ENCODE measurements around the gene CACNA2D3.

Gene CACNA2D3

DNA sequence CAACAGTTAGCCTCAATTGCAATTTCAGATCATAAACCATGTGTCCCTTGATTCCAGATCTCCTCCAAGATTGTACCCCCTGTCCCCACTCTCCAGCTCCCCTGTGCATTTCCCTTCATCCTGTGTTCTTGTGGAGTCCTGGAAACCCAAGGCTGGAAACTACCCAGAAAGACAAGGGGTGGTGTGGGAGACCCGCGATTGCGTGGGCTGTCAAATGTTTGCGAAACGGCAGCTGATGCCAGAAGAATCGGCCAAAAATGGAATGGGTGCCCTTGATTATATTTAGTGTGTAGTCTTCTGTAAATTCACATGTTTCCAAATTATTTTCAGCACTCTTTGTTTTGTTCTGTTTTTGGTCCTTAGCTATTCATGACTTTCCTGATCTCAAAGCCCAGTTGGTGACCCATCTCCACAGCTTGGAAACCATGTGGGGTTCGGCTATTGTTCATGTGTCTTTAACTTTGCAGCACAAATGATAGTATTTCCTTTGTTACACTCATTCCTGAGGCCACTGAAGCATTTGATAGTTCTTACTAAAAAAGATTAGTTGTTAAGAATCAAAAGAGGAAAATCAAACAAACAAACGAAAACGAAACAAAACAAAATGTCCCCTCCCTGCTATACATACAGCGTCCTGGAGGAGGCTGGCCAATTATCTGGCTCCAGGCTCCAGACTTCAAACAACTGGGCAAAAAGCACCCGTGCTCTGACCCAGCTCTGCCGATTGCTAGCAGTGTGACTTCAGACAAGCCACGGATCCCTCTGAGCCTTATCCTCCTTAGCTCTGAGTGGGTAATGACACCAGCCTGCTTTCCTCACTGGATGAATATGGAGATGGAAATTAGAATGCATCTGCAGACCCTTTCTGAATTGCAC is 120.9 kb downstream of the CACNA2D3 start:
- no peak overlapping the region for H3K27ac ChIP-seq (ENCODE audit: low read depth, low read length)
- no peak overlapping the region for H3K4me3 ChIP-seq (ENCODE audit: low read depth, low read length)
- H3K27me3 ChIP-seq (ENCODE audit: control insufficient read depth, insufficient read depth, low read length): no peaks in the 10 kb centered on the region
- H3K36me3 ChIP-seq (ENCODE audit: control insufficient read depth, insufficient read depth, low read length): no peaks in the 10 kb centered on the region
- no peak overlapping the region for H3K9ac ChIP-seq (ENCODE audit: low read depth, low read length)
- peaks cover 7% of the 10 kb centered on the region for H3K4me1 ChIP-seq (ENCODE audit: control insufficient read depth, insufficient read depth, low read length)
- no peaks in the 10 kb centered on the region for H3K9me3 ChIP-seq (ENCODE audit: control insufficient read depth, insufficient read depth, low read length)

DNA sequence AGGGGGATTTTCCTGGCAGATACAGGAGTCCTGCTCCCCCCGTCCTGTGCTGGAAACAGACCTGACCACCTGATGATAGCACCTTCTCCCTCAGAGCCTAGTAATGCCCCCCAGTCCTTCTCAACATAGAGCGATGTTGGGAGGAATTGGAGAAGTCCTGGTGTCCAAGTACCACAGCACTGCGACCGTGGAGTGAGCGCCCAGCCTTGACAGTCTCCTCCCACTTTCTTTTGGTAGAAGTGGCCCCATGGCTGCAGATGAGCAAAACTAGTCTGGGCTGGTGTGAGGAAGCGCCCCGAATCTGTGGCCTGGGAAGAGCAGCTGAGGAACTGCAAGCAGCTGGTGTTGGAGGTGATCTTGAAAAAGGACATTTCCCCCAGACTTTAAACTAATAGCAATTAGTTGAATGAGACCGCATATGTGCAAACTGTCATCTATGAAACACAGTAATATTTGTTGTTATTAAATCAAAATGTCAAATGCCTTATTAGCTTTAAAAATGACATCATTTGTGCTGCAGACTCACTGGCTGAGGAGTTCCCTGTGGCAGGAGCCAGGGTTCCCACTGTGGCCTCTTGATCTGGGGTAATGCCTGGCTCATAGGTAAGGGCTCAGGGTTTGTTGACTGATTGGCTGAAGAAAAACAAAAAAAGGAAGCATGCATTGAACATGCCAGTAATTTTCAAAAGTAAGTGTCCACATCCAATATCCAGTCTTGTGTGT is 121.8 kb downstream of the CACNA2D3 start:
- H3K9ac ChIP-seq (ENCODE audit: low read depth, low read length): no peak overlapping the region
- H3K4me1 ChIP-seq (ENCODE audit: control insufficient read depth, insufficient read depth, low read length): peaks cover 7% of the 10 kb centered on the region
- no peaks in the 10 kb centered on the region for H3K36me3 ChIP-seq (ENCODE audit: control insufficient read depth, insufficient read depth, low read length)
- H3K9me3 ChIP-seq (ENCODE audit: control insufficient read depth, insufficient read depth, low read length): no peaks in the 10 kb centered on the region
- no peak overlapping the region for H3K27ac ChIP-seq (ENCODE audit: low read depth, low read length)
- no peaks in the 10 kb centered on the region for H3K27me3 ChIP-seq (ENCODE audit: control insufficient read depth, insufficient read depth, low read length)
- no peak overlapping the region for H3K4me3 ChIP-seq (ENCODE audit: low read depth, low read length)

DNA sequence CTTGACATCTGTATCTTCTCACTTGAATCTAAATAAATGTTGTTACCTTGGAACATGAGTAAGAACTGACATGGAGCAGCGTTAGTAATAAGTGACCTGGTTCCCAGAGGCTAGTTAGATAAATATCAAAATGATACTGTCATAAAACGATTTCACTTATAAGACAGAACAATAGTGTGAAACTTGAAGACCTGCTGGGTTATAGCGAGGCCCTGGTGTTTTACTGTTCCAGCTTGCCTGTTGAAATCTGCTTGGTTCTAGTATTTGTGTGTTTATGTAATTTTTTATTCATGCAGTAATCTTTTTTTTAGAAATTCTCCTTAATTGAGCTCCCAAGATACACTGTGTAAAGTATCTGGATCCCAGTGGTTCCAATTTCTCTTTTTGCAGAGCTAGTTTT is 129.4 kb downstream of the CACNA2D3 start:
- Histone ChIP-seq H3K4me1 (ENCODE audit: control insufficient read depth, insufficient read depth, low read length) (no peaks in the 10 kb centered on the region), H3K9ac (ENCODE audit: low read depth, low read length) (no peak overlapping the region), H3K27ac (ENCODE audit: low read depth, low read length) (no peak overlapping the region), H3K4me3 (ENCODE audit: low read depth, low read length) (no peak overlapping the region), H3K9me3 (ENCODE audit: control insufficient read depth, insufficient read depth, low read length) (no peaks in the 10 kb centered on the region), H3K36me3 (ENCODE audit: control insufficient read depth, insufficient read depth, low read length) (no peaks in the 10 kb centered on the region), H3K27me3 (ENCODE audit: control insufficient read depth, insufficient read depth, low read length) (no peaks in the 10 kb centered on the region)

DNA sequence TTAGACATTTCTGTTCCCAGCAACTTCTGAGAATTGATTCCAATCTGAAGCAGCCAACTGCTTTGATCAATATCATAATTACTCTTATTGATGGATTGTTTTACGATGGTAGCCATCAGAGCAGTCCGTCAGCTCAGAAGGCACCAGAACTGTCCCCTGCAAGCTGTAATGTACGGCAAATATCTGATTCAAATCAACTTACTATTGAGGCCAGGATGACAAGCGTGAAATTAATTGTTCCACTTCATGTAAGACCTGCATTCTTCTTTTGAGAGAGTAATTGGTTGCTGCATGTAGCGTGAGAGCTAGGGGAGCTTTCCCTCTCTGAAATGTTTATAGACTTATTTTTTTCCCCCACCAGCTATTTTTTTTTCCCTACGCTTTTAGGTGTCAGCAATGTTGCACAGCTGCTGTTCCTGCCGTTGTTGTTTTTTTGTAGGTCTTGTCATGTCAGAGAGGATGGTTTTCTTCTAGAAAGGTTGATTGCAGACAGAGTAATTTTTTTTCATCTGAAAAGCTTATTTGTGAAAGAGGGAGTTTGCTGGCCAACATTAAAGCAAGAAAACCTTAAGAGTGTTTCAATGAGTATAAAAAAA is 134.9 kb downstream of the CACNA2D3 start:
- Histone ChIP-seq H3K36me3 (ENCODE audit: control insufficient read depth, insufficient read depth, low read length) (no peaks in the 10 kb centered on the region), H3K27ac (ENCODE audit: low read depth, low read length) (no peak overlapping the region), H3K27me3 (ENCODE audit: control insufficient read depth, insufficient read depth, low read length) (no peaks in the 10 kb centered on the region), H3K9me3 (ENCODE audit: control insufficient read depth, insufficient read depth, low read length) (no peaks in the 10 kb centered on the region), H3K4me1 (ENCODE audit: control insufficient read depth, insufficient read depth, low read length) (no peaks in the 10 kb centered on the region), H3K4me3 (ENCODE audit: low read depth, low read length) (no peak overlapping the region), H3K9ac (ENCODE audit: low read depth, low read length) (no peak overlapping the region)

DNA sequence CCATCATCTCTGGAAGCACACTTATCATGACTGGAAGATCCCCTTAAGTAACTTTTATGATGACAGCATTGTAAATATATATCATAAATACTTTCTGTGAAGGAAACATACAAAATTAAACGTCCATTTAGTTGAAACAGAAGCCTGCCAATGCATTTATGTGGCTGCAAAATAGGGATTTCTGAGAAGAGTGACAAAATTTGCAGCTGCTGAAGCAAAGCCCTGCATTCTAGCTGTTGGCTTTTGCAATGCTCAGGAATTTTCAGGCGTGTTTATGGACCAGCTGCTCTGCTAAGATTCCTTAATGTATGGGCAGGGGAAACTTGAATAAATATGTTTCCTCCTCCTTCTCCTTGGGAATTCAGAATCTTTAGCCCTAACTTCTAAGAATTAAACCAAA is 137.3 kb downstream of the CACNA2D3 start:
- Histone ChIP-seq H3K27me3 (ENCODE audit: control insufficient read depth, insufficient read depth, low read length) (no peaks in the 10 kb centered on the region), H3K27ac (ENCODE audit: low read depth, low read length) (no peak overlapping the region), H3K9ac (ENCODE audit: low read depth, low read length) (no peak overlapping the region), H3K9me3 (ENCODE audit: control insufficient read depth, insufficient read depth, low read length) (no peaks in the 10 kb centered on the region), H3K4me3 (ENCODE audit: low read depth, low read length) (no peak overlapping the region), H3K36me3 (ENCODE audit: control insufficient read depth, insufficient read depth, low read length) (no peaks in the 10 kb centered on the region), H3K4me1 (ENCODE audit: control insufficient read depth, insufficient read depth, low read length) (no peaks in the 10 kb centered on the region)

DNA sequence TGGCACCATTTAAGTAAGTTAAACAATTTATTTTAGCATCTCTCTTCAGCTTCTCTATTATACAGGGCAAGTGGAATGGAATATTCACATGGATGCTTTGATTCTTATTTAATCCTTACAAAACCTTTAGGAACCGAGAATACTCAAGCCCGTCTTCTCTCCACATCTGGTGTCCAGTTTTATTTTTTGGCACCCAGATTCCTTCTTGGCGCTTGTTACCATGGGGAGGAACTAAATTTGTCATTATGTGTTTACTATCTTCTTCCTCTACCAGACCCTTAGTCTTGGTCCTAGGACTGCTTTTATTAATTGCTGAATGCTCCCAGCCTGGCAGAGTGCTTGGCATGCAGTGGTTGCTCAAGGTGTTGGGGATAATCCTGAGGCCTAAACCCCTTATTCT is 138.8 kb downstream of the CACNA2D3 start:
- Histone ChIP-seq H3K27ac (ENCODE audit: low read depth, low read length) (no peak overlapping the region), H3K9me3 (ENCODE audit: control insufficient read depth, insufficient read depth, low read length) (no peaks in the 10 kb centered on the region), H3K9ac (ENCODE audit: low read depth, low read length) (no peak overlapping the region), H3K27me3 (ENCODE audit: control insufficient read depth, insufficient read depth, low read length) (no peaks in the 10 kb centered on the region), H3K36me3 (ENCODE audit: control insufficient read depth, insufficient read depth, low read length) (no peaks in the 10 kb centered on the region), H3K4me3 (ENCODE audit: low read depth, low read length) (no peak overlapping the region), H3K4me1 (ENCODE audit: control insufficient read depth, insufficient read depth, low read length) (no peaks in the 10 kb centered on the region)

DNA sequence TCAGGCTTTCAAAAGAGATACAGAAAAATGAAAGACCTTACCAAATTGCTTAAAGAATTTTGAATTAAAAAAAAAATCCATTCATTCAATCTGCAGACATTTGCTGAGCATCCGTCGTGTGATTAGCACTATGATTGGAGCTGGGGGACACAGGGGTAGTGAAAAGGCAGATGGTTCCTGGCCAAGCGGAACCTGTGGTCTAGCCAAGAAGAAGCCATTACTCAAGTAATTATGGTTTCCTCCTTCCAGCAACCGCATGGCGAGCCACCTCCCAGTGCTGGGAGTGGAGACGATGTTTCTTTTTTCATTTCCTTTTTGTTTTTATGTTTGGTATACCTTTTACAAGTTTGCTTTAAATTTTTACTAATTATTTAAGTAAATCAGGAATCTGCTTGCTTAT is 140.2 kb downstream of the CACNA2D3 start:
- Histone ChIP-seq H3K4me1 (ENCODE audit: control insufficient read depth, insufficient read depth, low read length) (no peaks in the 10 kb centered on the region), H3K9me3 (ENCODE audit: control insufficient read depth, insufficient read depth, low read length) (no peaks in the 10 kb centered on the region), H3K27me3 (ENCODE audit: control insufficient read depth, insufficient read depth, low read length) (no peaks in the 10 kb centered on the region), H3K9ac (ENCODE audit: low read depth, low read length) (no peak overlapping the region), H3K27ac (ENCODE audit: low read depth, low read length) (no peak overlapping the region), H3K4me3 (ENCODE audit: low read depth, low read length) (no peak overlapping the region), H3K36me3 (ENCODE audit: control insufficient read depth, insufficient read depth, low read length) (no peaks in the 10 kb centered on the region)

DNA sequence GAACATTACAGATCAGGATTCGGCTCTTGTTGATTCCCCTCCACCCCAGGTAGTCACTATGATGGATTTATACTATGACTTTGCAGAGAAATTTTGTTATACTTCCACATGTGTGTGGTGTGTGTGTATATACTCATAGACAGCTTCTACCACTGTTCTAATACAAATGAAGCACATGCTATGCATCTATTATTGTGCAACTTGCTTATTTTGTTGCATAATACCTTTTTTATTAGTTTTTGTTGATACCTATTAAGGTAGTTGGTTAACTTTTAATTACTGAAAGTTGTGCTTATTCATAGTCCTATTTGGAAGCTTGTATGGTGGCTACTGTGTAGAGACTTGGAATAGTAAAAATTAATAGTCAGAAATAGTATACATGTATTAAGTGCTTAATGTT is 140.6 kb downstream of the CACNA2D3 start:
- no peak overlapping the region for H3K4me3 ChIP-seq (ENCODE audit: low read depth, low read length)
- no peaks in the 10 kb centered on the region for H3K36me3 ChIP-seq (ENCODE audit: control insufficient read depth, insufficient read depth, low read length)
- no peaks in the 10 kb centered on the region for H3K27me3 ChIP-seq (ENCODE audit: control insufficient read depth, insufficient read depth, low read length)
- no peaks in the 10 kb centered on the region for H3K4me1 ChIP-seq (ENCODE audit: control insufficient read depth, insufficient read depth, low read length)
- no peak overlapping the region for H3K9ac ChIP-seq (ENCODE audit: low read depth, low read length)
- H3K27ac ChIP-seq (ENCODE audit: low read depth, low read length): no peak overlapping the region
- no peaks in the 10 kb centered on the region for H3K9me3 ChIP-seq (ENCODE audit: control insufficient read depth, insufficient read depth, low read length)

DNA sequence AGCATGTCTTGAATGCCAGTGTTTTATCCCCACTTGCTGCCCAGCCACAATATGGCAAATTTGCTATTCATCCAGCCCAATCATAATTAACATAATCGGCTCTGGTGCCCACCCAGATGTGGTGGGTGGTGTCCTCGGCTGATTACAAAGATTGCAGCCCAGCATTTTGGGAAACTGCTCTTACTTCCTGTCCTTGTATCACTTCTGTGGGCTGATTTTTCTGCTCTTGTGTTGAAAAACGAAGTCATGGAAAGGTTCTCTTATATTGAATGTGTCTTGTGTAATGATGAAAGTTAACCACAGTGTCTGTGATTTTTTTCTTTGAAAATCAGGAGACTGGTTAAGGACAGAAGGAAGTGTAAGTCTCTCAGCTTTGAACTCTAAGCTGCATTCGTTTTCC is 141.7 kb downstream of the CACNA2D3 start:
- Histone ChIP-seq H3K4me1 (ENCODE audit: control insufficient read depth, insufficient read depth, low read length) (no peaks in the 10 kb centered on the region), H3K36me3 (ENCODE audit: control insufficient read depth, insufficient read depth, low read length) (no peaks in the 10 kb centered on the region), H3K4me3 (ENCODE audit: low read depth, low read length) (no peak overlapping the region), H3K27ac (ENCODE audit: low read depth, low read length) (no peak overlapping the region), H3K9ac (ENCODE audit: low read depth, low read length) (no peak overlapping the region), H3K27me3 (ENCODE audit: control insufficient read depth, insufficient read depth, low read length) (no peaks in the 10 kb centered on the region), H3K9me3 (ENCODE audit: control insufficient read depth, insufficient read depth, low read length) (no peaks in the 10 kb centered on the region)

DNA sequence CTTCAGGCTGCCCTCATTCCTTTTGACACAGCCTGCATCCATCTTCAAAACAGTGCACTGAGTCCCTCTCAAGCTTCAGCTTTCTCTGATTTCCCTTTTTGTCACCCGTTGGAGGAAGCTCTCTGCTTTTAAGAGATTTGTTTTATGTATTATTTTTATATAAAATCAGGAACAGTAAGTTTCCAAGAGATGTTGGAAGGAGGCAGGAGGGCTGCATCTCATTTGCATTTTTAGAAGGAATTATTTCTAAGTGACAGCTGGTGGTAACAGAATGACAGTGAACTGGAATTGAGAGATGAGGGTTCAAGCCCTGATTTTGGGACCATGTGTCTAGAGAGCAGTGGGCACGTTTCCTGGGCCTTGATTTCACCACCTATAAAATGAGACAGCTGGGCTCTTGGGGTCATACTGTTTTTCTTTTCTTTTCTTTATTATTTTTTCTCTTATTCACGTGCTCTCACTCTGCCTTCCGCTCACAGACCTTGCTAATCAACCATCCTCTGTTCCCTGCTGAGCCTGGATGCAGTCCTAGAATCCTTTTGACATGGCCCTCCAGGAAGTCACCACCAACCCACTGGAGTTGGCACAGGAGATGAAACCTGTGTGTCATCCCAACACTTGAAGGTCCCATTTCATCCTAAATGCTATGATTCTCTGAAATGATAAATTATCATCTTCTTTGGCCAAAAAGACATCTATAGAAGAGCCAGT is 148.6 kb downstream of the CACNA2D3 start:
- no peaks in the 10 kb centered on the region for H3K27me3 ChIP-seq (ENCODE audit: control insufficient read depth, insufficient read depth, low read length)
- H3K27ac ChIP-seq (ENCODE audit: low read depth, low read length): no peak overlapping the region
- H3K9ac ChIP-seq (ENCODE audit: low read depth, low read length): no peak overlapping the region
- no peaks in the 10 kb centered on the region for H3K36me3 ChIP-seq (ENCODE audit: control insufficient read depth, insufficient read depth, low read length)
- no peaks in the 10 kb centered on the region for H3K9me3 ChIP-seq (ENCODE audit: control insufficient read depth, insufficient read depth, low read length)
- H3K4me1 ChIP-seq (ENCODE audit: control insufficient read depth, insufficient read depth, low read length): peaks cover 9% of the 10 kb centered on the region; the same call in 1 of the 2 replicates
- no peak overlapping the region for H3K4me3 ChIP-seq (ENCODE audit: low read depth, low read length)
